Skeletal muscle tissue (tissue), 4 donors: ENCODE results near the gene ZNF765. TPM values are rescaled to one million over a fixed set of nuclear protein-coding genes. Genes with fewer than 3 reads are reported as not detected.
"Not testable (repeated sequence)": the region's sequence is repeated elsewhere in the genome, so short reads cannot be mapped to it uniquely, and the experiment has no call there.

Experiments used
- H3K27ac ChIP-seq: one replicate; pipeline ENCODE4 v1.7.0; 2013; ENCODE audit warnings: mild to moderate bottlenecking, low read depth, low read length, inconsistent platforms
- H3K27me3 ChIP-seq, 3 donors: one replicate each; pipeline ENCODE4 v1.7.0; 2013; ENCODE audit warnings: low read length in 3 of 3; ENCODE audit not compliant: control insufficient read depth in 3 of 3, insufficient read depth in 3 of 3
- H3K36me3 ChIP-seq, 3 donors: one replicate each; pipeline ENCODE4 v1.7.0; 2013; ENCODE audit warnings: low read length in 3 of 3; ENCODE audit not compliant: control insufficient read depth in 3 of 3, insufficient read depth in 3 of 3
- H3K4me1 ChIP-seq, 3 donors: one replicate each; pipeline ENCODE4 v1.7.0; 2013; ENCODE audit warnings: low read length in 3 of 3, mild to moderate bottlenecking in 3 of 3; ENCODE audit not compliant: control insufficient read depth in 3 of 3, insufficient read depth in 3 of 3
- H3K4me3 ChIP-seq, 3 donors: one replicate each; pipeline ENCODE4 v1.7.0; 2013; ENCODE audit warnings: low read length in 3 of 3
- H3K9ac ChIP-seq, 3 donors: one replicate each; pipeline ENCODE4 v1.7.0; 2013; ENCODE audit warnings: low read length in 3 of 3, mild to moderate bottlenecking in 3 of 3, moderate library complexity in 2 of 3, low read depth in 1 of 3
- H3K9me3 ChIP-seq, 3 donors: one replicate each; pipeline ENCODE4 v1.7.0; 2013; ENCODE audit warnings: low read length in 3 of 3; ENCODE audit not compliant: control insufficient read depth in 3 of 3
- total RNA-seq: library from RNA; depleted of rRNA; stranded (reverse); fragments of >200 nt; gene quantifications from one replicate; pipeline ENCODE4 v1.2.3, GENCODE V29; 2014
- donor health status: Osteomylitis.

The ZNF765 gene
- total RNA-seq, 1 donor from 2014 or later: 13.0 TPM

GRCh38 chr19:53455828-53456227 is 60.9 kb downstream of the ZNF765 start:
- H3K27ac ChIP-seq: no peak overlapping the region
- peak overlapping the region in 1 of 3 donors; percentile 44 for H3K4me3 ChIP-seq
- H3K9me3 ChIP-seq: peaks cover 2 to 24% (median 8%) of the 10 kb centered on the region in 3 donors
- H3K36me3 ChIP-seq: peaks cover 36 to 51% (median 37%) of the 10 kb centered on the region in 3 donors
- H3K9ac ChIP-seq: no peak overlapping the region
- no peaks in the 10 kb centered on the region for H3K4me1 ChIP-seq
- no peaks in the 10 kb centered on the region for H3K27me3 ChIP-seq

DNA sequence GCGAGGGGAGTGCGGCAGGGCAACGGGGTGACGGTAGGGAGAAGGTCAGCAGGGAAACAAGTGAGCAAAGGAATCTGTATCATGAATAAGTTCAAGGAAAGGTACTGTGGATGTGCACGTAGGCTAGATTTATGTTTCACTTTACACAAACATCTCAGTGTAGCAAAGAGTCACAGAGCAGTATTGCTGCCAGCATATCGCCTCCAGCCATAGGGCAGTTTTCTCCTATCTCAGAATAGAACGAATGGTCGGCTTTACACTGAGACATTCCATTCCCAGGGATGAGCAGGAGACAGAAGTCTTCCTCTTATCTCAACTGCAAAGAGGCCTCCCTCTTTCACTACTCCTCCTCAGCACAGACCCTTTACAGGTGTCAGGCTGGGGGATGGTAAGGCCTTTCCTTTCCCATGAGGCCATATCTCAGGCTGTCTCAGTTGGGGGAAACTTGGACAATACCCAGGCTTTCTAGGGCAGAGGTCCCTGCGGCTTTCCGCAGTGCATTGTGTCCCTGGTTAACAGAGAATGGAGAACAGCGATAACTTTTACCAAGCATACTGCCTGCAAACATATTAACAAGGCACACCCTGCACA is 65.3 kb downstream of the ZNF765 start:
- Histone ChIP-seq H3K27me3 (peaks cover 3 to 11% (median 6%) of the 10 kb centered on the region in 3 donors), H3K9me3 (peaks cover 5 to 17% (median 8%) of the 10 kb centered on the region in 3 donors), H3K36me3 (peaks cover 7 to 21% (median 7%) of the 10 kb centered on the region in 3 donors)
- H3K9ac ChIP-seq, H3K27ac ChIP-seq, H3K4me1 ChIP-seq, H3K4me3 ChIP-seq: not testable (repeated sequence)

DNA sequence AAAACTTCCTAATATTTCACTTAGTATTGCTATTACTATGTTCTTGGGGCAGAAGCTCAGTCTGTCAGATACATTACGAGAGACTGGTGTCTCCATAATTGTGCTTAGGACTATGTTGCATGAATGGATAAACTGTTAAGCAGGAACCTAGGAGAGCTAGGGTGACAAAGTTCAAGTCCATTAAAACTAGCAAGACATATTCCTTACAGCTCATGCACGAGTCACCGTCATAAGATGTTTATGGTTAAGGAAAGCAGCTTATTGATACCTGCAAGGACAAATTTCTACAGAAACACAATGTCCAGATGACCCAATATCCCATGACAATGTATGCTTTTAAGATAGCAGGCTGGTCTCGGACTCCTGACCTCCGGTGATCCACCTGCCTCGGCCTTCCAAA is 66.9 kb downstream of the ZNF765 start:
- Histone ChIP-seq H3K4me1 (no peaks in the 10 kb centered on the region), H3K9me3 (peaks cover 3 to 7% (median 5%) of the 10 kb centered on the region in 3 donors), H3K36me3 (peaks cover 0 to 4% (median 0%) of the 10 kb centered on the region in 3 donors), H3K27me3 (peaks cover 3 to 13% (median 9%) of the 10 kb centered on the region in 3 donors), H3K27ac (no peak overlapping the region), H3K4me3 (no peak overlapping the region), H3K9ac (no peak overlapping the region)

DNA sequence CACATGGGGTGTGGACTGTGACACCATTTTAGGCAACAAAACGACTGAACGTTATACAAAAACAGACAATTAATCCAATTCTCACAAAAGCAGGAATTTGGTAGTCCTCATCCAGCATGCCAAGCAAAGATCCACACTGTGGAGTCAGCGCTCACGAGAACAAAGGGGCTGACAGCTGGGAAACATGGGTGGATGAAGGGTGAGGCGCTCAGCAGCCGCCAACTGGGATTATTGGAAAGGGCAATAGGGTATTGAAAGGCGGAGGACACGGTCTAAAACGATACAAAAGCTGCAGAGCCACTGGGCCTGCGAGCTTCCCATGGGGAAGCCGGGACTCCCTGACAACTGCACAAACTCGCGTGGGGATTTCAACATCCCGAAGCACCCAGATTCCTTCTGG is 67.9 kb downstream of the ZNF765 start:
- no peak overlapping the region for H3K4me3 ChIP-seq
- H3K27ac ChIP-seq: no peak overlapping the region
- H3K36me3 ChIP-seq: no peaks in the 10 kb centered on the region
- H3K9ac ChIP-seq: no peak overlapping the region
- H3K9me3 ChIP-seq: peaks cover 0 to 5% (median 0%) of the 10 kb centered on the region in 3 donors
- H3K4me1 ChIP-seq: no peaks in the 10 kb centered on the region
- peaks cover 3 to 13% (median 9%) of the 10 kb centered on the region in 3 donors for H3K27me3 ChIP-seq

- Histone ChIP-seq H3K4me1 (peaks cover 0 to 2% (median 0%) of the 10 kb centered on the region in 3 donors), H3K4me3 (no peak overlapping the region), H3K27me3 (peaks cover 3 to 13% (median 9%) of the 10 kb centered on the region in 3 donors), H3K36me3 (no peaks in the 10 kb centered on the region), H3K27ac (no peak overlapping the region), H3K9me3 (peaks cover 0 to 5% (median 0%) of the 10 kb centered on the region in 3 donors), H3K9ac (no peak overlapping the region)
Observed at GRCh38 chr19:53463263-53463662, 68.3 kb downstream of the ZNF765 start.

- Histone ChIP-seq H3K4me3 (peak overlapping the region; percentile 74 to 81 (median 77)), H3K9ac (no peak overlapping the region), H3K36me3 (no peaks in the 10 kb centered on the region), H3K9me3 (peaks cover 0 to 3% (median 0%) of the 10 kb centered on the region in 3 donors), H3K27me3 (peaks cover 3 to 13% (median 9%) of the 10 kb centered on the region in 3 donors), H3K4me1 (peaks cover 0 to 6% (median 0%) of the 10 kb centered on the region in 3 donors), H3K27ac (no peak overlapping the region)
Observed at GRCh38 chr19:53466726-53467484, 72.0 kb downstream of the ZNF765 start.

DNA sequence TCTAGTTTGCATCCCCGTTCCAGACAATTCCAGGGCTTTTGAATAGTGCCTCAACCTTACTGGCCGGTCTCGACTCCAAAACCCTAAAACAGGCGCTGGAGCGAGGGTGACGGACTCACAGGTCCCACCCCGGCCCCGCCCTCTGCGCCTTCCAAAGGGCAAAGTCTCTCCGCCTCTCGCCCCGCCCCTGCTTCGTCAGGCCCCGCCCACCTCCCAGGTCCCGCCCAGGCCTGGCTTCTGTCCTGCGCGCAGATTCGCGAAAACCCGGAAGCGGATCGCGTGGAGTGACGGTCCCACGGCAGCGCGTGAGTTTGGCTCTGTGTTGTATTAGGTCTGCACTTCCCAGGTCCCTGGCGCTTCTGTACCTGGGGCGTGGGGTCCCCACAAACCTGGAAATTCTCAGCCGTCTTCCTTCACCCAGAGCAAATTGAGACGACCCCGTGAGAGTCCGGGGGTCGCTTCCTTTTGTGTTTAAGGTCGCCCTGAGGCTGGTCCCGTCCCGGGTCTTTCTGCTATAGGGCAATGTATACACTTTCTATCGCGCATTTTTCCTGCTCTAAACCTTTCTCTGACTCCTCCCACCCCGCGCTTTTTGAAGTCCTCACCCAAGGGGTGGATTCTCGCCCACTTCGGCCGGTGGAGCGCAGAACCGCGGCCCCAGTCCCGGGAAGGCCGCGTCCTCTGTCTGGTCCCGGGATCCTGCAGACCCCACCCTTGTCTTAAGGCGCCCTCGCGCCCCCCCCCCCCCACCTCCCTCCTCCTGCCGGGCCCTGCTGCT is 72.7 kb downstream of the ZNF765 start, which contains the start of gene ZNF813:
TSS of gene ZNF813 (plus strand) at position 249 of the 778 bp plus-strand sequence. CDS start 16,090 bp downstream, outside the sequence.
- Histone ChIP-seq H3K4me3 (peak within 1 kb of the TSS; percentile 74 to 81 (median 77)), H3K9ac (peak within 1 kb of the TSS; percentile 69 to 76 (median 72)), H3K27me3 (peaks cover 3 to 13% (median 9%) of the 10 kb centered on the region in 3 donors), H3K4me1 (peaks cover 0 to 6% (median 0%) of the 10 kb centered on the region in 3 donors), H3K9me3 (peaks cover 0 to 3% (median 0%) of the 10 kb centered on the region in 3 donors), H3K27ac (no peak within 1 kb of the TSS), H3K36me3 (peaks cover 0 to 1% (median 0%) of the 10 kb centered on the region in 3 donors)

DNA sequence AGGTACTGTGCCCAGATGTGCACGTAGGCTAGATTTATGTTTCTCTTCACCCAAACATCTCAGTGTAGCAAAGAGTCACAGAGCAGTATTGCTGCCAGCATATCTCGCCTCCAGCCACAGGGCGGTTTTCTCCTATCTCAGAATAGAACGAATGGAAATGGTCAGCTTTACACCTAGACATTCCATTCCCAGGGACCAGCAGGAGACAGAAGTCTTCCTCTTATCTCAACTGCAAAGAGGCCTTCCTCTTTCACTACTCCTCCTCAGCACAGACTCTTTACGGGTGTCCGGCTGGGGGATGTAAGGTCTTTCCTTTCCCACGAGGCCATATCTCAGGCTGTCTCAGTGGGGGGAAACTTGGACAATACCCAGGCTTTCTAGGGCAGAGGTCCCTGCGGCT is 73.7 kb downstream of the ZNF765 start:
- Histone ChIP-seq H3K4me3 (peak overlapping the region in 2 of 3 donors; percentile 74 to 81), H3K27me3 (peaks cover under 1 to 11% (median 9%) of the 10 kb centered on the region in 3 donors)
- not testable (repeated sequence) for H3K4me1 ChIP-seq, H3K36me3 ChIP-seq, H3K27ac ChIP-seq, H3K9me3 ChIP-seq, H3K9ac ChIP-seq

DNA sequence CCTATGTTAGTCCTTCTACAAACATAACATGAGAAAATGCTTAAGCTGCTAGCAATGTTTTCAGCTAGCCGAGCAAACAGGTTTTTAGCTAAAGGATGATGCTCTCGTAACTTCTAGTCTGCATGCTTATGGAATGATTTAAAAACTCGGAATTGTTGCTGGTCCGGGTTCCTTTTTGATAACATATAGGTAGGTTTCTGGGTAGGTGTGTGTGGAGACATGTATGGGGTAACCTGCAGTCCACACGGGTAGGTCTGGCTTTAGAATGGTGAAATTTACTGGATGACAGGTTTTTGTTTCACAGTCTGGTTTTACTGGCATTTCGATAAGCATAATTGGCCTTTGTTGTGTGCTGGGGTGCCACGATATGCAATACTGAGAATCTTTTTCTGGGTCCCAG is 77.0 kb downstream of the ZNF765 start:
- no peak overlapping the region for H3K9ac ChIP-seq
- H3K27ac ChIP-seq: no peak overlapping the region
- peaks cover 0 to 2% (median 0%) of the 10 kb centered on the region in 3 donors for H3K36me3 ChIP-seq
- H3K9me3 ChIP-seq: no peaks in the 10 kb centered on the region
- H3K4me3 ChIP-seq: no peak overlapping the region
- H3K4me1 ChIP-seq: peaks cover 0 to 6% (median 0%) of the 10 kb centered on the region in 3 donors
- H3K27me3 ChIP-seq: no peaks in the 10 kb centered on the region
